ENCODE measurements around the gene UNC13D.

DNA sequence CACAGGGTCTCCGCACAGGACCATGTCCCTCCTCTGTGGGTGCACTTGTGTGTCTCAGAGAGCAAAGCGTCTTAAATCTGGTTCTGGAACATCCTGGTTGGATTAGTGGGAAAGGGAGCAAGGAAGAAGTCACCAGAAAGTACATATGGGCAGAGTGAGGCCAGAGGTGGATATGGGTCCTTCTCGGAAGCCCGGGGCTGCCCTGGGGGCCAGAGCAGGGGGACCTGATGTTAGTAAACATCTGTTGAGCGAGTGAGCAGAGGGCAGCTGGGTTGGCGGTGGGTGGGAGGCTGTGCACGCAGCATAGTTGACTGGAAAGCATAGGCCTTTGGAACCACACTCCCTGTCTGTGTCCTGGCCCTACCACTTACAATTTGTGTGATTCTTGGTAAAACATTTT is 22.7 kb downstream of the UNC13D start:
- no peak for TF ChIP-seq TCF4 (CRISPR knock-in tag; IDR thresholded peaks at IDR 0.05; ENCODE audit: borderline replicate concordance)
- TF ChIP-seq ZFP3 (CRISPR knock-in tag; IDR thresholded peaks at IDR 0.05), result no peak
- TF ChIP-seq, protein P1, sequence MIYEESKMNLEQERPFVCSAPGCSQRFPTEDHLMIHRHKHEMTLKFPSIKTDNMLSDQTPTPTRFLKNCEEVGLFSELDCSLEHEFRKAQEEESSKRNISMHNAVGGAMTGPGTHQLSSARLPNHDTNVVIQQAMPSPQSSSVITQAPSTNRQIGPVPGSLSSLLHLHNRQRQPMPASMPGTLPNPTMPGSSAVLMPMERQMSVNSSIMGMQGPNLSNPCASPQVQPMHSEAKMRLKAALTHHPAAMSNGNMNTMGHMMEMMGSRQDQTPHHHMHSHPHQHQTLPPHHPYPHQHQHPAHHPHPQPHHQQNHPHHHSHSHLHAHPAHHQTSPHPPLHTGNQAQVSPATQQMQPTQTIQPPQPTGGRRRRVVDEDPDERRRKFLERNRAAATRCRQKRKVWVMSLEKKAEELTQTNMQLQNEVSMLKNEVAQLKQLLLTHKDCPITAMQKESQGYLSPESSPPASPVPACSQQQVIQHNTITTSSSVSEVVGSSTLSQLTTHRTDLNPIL (CRISPR knock-in tag; IDR thresholded peaks at IDR 0.05; ENCODE audit: low read depth), result no peak
- TF ChIP-seq TOX (CRISPR knock-in tag; IDR thresholded peaks at IDR 0.05; ENCODE audit: borderline replicate concordance), result no peak
- no peak for TF ChIP-seq OSR1 (CRISPR knock-in tag; IDR thresholded peaks at IDR 0.05)

Data from SK-N-SH treated with all-trans-retinoic acid at 6 μM for 48 hours (cell line).